Stomach (tissue), 4 donors: ENCODE results near the gene FLNC.

Source experiments
- EP300 ChIP-seq: sonication (generic); formaldehyde crosslinking; IDR thresholded peaks from one replicate; pipeline ENCODE4 v1.6.1; 2017; ENCODE audit warnings: antibody characterized with exemption
- POLR2A ChIP-seq, 4 donors: fragments of 450-650 bp; IDR thresholded peaks; one replicate each; pipeline ENCODE4 v1.6.1; 2016; ENCODE audit warnings: antibody characterized with exemption in 4 of 4, control low read depth in 2 of 4, mild to moderate bottlenecking in 1 of 4, moderate library complexity in 1 of 4
- TF ChIP-seq, protein P1 (sequence below), 7 experiments: fragments of 450-650 bp in 4 of 7; fragments of 200-600 bp in 3 of 7; sonication (generic) in 3 of 7; IDR thresholded peaks; one replicate each; pipeline ENCODE4 v1.5.1; 2016 to 2019; ENCODE audit warnings: antibody characterized with exemption in 7 of 7, control low read depth in 2 of 7, mild to moderate bottlenecking in 1 of 7

DNA sequence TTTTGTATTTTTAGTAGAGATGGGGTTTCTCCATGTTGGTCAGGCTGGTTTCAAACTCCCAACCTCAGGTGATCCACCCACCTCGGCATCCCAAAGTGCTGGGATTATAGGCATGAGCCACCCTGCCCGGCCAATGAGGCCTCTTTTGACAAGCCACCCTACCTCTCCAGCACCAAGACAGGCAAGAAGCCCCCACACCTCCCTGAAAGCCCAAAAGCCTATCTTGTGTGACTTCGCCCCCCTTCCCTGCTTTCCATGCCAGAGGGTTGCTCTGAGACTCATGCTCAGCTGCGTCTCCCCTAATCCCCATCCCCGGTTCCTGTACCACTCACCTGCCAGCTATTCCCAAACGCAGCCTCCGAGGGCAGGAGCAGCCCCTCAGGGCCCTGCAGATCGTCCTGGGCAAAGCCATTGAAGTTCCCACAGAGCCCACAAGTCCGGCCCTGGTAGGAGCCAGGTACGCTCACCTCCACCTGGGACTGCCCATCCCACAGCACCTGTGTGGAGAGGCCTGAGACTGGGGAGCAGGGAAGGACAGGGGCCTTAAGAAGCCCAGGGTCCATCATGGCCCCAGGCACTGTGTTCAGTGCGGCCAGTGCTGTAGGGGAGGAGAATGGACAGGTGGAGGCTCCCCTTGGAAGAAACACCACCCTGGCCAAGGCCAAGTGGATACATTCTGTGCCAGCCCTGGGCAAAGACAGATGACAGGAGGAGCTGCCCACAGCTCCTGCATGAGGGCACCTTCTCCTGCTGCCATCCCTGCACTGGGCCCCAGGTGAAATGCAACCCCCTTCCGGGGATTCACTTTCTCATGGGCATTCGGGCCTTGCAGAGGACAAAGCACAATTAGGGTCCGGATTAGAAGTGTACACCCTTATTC, 48.3 kb downstream of the FLNC start:
- TF ChIP-seq EP300: no peak
- TF ChIP-seq, protein P1, sequence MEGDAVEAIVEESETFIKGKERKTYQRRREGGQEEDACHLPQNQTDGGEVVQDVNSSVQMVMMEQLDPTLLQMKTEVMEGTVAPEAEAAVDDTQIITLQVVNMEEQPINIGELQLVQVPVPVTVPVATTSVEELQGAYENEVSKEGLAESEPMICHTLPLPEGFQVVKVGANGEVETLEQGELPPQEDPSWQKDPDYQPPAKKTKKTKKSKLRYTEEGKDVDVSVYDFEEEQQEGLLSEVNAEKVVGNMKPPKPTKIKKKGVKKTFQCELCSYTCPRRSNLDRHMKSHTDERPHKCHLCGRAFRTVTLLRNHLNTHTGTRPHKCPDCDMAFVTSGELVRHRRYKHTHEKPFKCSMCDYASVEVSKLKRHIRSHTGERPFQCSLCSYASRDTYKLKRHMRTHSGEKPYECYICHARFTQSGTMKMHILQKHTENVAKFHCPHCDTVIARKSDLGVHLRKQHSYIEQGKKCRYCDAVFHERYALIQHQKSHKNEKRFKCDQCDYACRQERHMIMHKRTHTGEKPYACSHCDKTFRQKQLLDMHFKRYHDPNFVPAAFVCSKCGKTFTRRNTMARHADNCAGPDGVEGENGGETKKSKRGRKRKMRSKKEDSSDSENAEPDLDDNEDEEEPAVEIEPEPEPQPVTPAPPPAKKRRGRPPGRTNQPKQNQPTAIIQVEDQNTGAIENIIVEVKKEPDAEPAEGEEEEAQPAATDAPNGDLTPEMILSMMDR (IDR thresholded peaks at IDR 0.05): no peak
- no peak for TF ChIP-seq POLR2A (IDR thresholded peaks at IDR 0.05)
